HG03521 (cell line): ENCODE results near the gene ZNF48.
A peak's percentile ranks its signal among the peaks of the same experiment; 100 is the strongest.

Experiments used
- ATAC-seq: cut with Tn5 transposase; IDR thresholded peaks from one replicate; pipeline ENCODE4 v1.9.1; 2021; ENCODE audit warnings: mild to moderate bottlenecking, moderate library complexity; ENCODE audit not compliant: unreplicated experiment

The ZNF48 gene

DNA sequence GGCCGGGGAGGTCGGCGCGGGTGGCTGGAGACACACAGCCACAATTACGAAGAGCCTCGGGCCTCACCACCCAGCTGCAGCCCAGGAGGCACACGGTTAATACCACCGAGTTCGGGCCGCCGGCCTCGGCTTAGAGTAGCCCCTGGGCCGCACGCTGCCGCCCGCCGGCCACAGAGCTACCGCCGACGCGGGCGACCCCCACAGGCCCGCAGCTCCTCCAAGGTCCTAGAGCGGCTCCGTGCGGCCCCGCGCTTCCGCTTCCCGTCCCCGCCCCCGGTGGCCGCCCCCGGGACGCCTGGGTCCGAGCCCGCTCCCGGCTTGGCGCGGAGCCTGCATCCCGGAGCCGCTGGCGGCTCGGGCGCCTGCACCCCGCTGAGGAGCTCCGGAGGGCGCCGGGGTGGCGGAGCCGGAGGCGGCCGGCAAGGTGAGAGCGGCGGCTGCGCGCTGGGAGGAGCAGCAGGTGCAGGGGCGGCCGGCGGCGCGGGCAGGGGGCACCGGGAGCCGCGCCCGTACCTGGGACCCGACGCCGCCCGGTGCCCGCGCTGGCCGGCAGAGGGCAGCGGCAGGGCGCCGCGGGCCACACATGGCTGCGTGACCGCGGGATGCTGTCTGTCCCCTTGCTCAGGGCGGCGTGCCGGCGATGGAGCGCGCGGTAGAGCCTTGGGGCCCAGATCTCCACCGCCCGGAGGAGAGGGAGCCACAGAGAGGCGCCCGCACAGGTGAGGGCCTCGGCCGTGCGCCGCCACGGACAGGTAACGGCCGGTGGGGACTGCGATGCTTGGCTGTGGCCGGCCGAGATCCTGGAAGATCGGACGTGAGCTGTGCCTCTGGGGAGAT lies at the start of gene ZNF48:
Gene ZNF48, plus strand, starts transcription at position 266 of the 837 bp plus-strand sequence. Its CDS starts 375 bp downstream, at position 641.
- ATAC-seq = peak; percentile 53

DNA sequence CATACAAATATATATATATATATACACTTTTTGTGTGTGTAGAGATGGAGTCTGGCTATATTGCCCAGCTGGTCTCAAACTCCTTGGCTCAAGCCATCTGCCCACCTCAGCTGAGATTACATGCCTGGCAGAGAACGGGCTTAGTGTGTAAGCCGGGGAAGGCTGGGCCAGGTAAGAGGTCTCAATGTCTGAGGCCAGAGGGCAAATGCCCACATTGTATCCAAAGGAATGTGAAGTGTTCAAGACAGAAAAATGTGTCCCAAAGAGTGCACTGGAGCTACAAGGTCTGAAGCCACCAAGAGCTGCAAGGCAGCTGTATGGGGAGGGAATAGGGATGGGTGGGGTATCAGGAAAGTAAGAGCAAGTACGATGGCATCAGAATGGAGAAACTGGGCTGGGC lies 48.9 kb upstream of the ZNF48 start:
- ATAC-seq = no peak

DNA sequence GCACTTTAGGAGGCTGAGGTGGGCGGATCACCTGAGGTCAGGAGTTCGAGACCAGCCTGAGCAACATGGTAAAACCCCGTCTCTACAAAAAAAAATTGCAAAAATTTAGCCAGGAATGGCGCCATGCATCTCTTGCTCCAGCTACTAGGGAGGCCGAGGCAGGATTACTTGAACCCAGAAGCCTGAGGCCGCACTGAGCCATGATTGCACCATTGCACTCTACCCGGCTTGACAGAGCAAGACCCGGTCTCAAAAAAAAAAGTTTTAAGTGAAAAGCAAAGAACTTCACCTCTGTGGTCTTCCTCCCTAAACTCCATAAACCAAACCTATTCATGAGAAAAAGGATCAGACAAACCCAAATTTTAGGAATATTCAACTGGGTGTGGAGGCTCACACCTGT lies 47.1 kb upstream of the ZNF48 start:
- no peak for ATAC-seq

DNA sequence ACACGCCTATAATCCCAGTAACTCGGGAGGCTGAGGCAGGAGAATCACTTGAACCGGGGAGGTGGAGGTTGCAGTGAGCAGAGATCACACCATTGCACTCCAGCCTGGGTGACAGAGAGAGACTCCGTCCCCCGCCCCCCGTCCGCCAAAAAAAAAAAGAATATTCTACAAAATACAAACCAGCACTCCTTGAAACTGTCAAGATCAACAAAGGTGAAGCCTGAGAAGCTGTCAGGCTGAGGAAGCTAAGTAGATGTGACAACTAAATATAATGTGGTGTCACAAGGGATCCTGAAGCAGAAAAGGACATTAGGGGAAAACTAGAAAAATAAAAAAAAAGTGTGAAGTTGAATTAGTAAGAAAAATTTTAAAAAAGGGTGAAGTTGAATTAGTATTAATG lies 46.3 kb upstream of the ZNF48 start:
- no peak for ATAC-seq

DNA sequence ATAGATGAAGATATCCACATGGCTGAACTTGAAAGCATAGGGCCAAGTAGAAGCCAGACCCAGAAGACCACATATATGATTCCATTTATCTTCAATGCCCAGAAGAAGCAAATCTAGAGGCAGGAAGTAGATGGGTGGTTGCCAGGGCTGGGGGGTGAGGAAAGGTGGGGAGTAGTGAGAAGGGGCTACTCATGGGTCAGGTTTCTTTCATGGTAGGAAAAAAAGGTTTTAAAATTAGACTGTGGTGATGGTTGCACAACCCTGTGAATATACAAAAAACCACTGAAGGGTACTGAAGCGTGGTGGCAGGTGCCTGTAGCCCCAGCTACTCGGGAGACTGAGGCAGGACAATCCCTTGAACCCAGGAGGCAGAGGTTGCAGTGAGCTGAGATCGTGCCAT lies 45.5 kb upstream of the ZNF48 start:
- no peak for ATAC-seq

DNA sequence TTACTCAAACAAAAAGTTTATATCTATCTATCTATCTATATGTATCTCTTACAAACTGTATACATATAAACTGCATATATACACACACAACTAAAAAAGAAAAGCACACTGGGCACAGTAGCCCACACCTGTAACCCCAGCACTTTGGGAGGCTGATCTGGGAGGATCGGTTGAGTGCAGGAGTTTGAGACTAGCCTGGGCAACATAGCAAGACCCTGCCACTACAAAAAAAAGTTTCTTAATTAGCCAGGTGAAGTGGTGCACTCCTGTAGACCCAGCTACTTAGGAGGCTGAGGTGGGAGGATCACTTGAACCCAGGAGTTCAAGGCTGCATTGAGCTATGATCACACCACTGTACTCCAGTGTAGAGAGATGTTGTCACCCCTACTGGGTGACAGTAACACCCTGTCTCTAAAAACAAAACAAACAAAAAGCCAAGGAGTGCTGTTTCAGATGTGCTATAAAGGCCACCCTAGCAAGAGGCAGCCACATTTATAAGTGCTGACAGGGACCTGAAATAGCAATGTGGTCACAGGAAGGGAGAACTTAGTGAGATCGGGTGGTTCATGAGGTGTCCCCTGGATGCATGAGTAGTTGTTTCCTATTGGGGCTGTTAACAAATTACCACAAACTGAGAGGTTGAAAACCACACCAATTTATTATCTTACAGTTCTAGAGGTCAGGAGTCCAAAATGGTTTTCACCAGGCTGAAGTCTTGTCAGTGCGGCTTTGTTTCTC lies 44.9 kb upstream of the ZNF48 start:
- ATAC-seq = peak; percentile 37

DNA sequence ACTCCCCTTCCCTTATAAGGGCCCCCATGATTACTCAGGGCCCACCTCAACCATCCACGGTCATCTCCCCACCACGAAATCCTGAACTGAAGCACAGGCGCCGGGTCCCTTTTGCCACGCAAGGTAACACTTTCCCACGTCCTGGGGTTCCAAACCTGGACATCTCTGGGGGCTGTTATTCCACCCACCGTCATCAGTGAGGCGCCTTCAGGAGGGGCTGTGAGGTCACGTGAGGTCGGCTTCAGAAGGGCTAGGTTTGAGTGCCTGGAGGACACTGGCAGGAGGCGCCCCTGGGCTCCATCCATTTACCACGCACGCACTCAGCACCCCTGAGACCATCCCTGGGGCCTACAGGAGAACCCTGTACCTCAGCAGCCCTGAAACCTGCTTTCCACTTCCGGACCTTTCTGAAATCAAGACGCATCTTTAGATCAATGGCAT lies 44.2 kb upstream of the ZNF48 start:
- no peak for ATAC-seq

DNA sequence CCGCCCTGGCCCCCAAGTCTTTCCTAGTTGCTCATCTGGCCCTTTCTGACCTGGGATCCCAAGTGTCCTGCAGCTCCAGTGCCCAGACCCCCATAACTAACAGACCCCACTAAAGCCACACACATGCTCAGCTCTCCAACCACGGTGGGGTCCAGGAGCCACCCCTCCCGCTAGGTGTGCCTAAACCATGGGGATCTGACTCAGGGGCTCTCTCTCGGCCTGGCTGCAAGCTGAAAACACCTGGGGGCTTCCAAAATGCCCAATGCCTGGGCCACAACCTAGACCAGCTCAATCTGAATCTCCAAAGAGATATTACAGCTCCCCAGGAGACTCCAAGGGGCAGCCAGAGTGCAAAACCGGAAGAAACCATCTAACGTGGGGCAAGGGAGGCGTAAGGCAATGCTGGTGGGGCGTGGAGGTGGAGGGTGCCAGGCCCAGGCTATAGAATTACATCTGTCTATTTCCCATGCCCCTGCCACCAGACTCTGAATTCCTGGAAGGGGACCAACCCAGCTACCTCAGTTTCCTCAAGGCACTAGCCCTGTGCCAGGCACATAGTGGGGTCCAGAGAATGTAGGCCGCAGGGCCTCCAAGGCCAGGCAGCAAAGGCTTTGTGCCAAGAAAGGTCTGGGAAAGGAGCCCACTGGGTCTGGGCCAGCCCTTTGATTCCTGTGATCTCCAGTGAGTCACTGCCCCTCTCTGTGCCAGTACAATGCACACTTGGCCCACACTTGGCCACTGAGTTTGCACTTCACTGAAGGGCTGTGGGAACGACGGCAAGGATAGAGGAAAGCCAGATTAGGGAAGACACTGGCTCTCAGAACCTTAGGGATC lies 43.4 kb upstream of the ZNF48 start:
- no peak for ATAC-seq

DNA sequence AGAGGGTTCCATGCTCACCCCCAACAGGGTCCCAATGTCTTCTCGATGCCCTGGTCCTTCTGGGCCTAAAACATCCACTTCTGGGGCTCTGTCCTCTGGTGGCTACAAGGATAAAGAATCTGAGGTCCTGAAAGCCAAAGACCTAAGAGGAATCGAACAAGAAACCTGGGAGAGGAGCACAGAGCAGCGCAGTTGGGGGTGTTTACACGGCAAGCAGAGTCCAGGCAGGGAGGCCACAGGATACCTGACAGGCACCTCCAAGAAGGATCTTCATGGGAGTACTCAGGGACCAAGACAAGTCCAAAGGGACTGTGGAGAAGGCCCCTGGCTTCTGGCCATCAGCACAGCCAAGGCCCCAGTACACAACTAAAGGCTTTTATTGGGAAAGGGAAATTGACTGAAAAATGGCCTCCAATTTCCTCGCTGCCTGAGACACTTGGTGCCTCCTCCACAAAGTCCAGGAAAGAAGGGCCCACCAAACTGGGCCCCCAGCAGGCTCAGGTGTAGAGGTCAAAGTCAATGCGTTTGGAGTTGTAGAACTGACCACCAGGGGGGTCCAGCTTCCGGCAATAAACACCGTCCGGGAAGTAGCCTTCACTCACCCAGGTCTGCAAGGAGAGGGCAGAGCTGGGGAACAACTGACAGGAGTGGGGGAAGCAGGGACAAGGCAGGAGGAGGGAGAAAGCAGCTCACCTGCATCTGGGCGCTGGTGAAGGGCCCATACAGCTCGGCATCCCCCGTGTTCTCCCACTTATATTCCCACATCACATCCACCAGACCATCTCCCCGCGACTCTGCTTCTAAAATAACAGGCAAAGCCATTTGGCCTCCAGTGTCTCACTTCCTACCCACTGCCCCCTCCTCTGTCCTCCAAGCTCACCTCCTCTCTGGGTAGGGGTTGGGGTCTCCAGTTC lies 42.5 kb upstream of the ZNF48 start:
- no peak for ATAC-seq

DNA sequence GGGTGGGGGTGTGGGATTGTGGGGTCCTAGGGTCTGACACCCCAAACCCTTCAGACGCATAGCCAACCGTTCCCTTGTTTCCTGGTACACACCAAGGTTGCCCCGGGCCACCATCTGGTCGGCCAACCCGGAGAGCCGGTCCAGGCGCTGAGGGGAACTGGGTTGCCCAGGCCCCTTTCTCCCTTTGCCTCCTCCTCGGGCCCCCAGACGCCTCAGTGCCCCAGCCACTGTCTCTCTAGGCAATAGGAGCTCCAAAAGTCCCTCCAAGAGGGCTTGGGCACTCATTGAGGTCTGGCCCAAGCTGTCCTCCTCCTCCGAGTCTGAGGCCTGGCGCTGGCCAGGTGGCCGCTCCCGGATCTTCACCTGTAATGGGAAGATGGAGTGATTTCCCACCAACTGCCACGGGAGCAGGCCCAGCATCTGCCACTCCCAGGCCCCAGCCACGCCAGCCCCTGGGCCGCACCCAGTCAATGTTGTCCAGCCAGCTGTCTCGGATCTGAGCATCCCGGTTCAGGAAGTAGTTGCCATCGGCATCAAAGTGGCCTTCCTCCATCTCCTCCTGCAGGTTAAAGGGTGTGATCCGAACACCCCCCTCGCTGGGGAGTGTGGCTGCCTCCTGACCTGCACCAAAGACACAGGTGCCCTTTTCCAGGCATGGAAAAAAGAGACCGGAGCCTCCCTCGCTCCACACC lies 41.6 kb upstream of the ZNF48 start:
- no peak for ATAC-seq

DNA sequence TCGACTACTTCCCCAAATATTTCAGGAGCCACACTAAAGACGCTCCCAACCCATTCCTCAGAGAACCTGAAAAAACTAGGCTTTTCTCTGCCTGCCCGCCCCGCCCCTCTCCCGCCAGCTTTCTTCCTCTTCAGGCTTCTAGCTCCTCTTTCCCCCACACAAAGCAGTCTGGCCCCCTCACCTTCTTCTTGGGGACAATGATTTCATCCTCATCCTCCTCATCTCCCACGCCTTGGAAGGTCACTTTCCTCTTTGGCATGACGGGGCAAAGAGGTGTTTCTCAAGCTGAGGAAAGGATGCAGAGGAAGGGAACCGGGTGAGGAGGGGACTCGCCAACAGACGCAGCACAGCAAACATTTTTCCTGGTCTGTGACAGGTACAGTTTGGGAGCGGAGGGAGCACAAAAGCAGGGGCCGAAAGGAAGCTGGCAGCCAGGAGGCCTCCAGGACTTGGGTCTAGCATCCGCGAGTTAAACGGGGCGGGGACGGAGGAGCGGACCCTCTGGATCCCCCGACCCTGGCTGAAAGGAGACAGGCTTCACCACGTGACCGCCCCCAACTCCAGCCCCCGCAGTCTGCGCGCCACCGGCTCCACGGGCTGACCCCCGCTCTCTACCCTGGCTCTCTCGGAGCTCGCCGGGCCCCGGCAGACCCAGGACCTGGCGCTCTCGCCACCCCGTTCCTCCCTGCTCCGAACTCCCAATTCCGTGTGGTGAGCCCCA lies 40.6 kb upstream of the ZNF48 start:
- no peak for ATAC-seq

DNA sequence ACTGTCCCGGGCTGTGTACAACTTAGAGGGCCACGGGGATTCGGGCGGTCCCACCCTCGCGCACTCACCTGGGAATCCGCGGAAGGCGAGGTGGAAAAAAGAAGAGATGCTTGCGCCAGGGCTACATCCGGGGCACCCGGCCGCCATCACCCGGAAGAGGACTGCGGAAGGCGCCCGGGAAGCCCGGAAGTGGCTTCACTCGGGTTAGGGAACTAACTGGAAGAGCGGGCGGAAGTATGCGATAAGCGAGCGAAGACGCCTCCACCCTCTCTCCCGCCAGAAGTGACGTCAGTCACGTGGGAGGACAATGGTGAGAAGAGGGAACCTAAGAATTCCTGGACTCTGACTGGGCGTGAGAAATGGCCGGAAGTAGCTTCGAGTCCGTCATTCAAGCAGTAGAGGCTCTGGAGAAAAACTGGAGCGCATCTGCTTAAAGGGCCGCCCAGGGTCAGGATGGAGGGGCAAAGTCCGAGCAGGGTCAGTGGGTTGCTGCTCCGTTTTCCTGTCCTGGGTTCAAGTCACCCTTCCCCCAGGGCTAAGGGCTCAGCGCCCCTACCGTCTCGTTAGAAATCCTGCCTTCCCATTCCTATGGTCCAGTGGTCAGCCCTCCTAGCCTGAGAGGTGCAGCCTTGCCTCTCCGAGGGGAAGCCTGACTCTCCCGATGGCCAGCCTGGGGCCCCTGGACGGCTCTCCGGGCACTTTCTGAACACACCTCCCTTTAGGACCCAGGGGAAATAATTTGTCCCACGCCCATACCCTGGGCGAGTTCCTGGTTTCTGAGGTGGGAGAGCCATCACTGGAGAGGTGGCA lies 39.9 kb upstream of the ZNF48 start, which contains the start of gene CD2BP2:
Gene CD2BP2, minus strand, starts transcription at position 165 of the 810 bp plus-strand sequence. CDS start 627 bp downstream, outside the sequence.
- ATAC-seq = peak; percentile 42

DNA sequence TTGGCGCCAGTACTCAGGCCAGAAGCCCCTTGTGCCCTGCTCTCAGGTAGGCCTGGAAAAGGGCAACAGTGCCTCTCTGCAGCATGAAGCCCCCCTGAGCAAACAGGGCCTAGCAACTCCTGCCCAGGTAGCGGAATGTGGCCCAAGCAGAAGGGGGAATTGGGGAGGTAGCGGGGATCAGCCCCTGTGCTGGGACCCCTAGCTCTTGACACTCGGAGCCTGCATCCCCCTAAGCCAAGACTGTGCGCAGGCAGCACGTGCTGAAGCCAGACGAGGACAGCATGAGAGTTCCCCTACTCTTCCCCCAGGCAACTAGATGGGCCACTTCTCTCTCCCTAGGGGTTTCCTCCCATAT lies 39.3 kb upstream of the ZNF48 start:
- ATAC-seq = no peak

DNA sequence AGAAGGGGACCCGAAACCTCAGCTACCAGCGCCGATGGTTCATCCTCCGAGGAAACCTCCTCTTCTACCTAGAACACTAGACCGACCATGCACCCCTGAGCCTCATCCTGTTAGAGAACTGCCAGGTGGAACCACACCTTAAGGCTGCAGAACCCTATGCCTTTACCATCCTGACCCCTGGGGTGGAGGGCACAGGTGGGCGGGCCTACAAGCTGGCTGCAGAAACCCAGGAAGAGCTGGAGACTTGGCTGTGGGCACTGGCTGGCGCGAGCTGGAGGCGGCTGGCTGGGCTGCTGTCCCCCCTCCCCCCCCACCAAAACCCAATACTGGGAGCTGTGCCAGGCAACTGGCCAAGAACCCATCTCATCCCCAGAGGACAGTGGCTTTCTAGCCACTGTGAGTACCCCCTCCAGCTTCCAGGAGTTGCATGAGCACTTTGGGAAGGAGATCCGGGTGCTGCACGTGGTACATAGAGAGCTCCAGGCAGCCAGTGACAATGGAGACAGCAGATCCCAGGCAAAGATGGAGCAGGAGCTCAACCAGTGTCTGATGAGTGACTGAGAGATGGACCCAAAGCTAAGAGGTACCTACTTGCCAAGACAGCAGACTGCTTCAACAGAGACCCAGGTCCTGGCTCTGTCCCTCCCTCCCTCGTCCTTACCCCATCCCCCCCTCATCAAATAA lies 38.7 kb upstream of the ZNF48 start:
- ATAC-seq = no peak

DNA sequence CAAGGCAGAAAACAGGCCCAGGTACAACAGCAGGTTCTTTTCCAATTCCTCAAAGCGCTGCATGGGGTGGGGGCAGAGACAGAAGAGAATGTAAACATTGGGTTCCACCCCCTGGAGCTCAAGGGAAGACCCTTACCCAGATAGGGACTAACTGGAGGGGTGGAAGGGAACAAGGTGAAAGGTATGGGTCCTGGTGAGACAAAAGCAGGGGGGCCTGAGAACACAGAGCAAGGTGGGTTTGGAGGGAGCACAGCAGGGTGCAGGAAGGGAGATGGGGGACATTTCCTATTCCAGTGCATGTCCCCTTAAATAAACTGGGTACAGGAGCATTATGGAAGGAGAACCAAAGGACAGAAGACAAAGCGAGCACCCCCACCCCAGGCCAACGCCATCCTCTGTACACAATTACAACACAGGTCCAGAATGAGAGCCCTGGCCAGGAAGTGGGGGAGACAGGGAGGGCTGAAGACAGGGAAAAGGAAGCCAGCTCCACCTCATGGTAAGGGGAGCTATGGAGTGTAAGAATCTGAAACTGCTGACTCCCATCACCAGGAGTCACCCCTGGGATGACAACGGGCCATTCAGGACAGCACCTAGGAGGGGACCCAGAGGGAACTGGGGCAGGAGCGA lies 38.0 kb upstream of the ZNF48 start:
- no peak for ATAC-seq

DNA sequence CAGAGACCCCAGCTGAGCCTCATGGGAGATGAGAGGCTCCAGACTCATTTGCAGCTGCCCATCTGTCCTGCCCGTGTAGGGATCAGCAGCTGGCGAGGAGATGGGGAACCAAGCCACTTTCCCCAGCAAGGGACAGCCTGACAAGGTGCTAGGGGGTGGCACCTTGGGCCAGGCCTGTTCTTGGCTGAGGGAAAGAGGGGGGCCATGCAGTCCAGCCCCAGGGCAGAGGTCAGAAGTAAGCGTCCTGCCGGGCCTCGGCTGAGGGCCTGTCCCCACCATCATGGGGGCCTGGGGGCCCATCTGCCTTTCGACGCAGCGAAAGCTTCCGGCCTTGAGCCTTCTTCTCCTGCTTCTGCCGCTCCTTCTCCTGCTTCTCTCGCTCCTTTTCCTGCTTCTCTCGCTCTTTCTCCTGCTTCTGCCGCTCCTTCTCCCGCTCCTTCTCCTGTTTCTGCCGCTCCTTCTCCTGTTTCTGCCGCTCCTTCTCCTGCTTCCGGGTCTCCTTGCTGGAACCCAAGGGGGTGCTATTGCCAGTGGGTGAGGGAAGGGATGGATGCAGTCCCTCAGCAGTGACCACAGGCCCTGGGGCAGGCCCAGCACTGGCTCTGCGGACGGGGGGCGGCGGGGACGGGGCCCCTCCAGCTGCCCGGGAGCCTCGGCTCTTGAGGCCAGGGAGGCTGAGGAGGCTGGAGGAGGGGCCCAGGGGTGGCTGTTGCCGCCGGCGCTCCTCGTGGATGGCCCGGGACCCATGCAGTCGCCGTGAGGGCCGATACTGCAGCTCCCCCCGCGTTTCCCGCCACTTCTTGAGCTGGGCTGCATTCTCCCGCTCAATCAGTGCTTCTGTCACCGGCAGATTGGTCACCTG lies 37.3 kb upstream of the ZNF48 start:
- no peak for ATAC-seq
